ENCODE data around the gene CD300LD. TPM values are rescaled to one million over a fixed set of nuclear protein-coding genes. Genes with fewer than 3 reads are reported as not detected.
"Not testable (repeated sequence)": the region's sequence is repeated elsewhere in the genome, so short reads cannot be mapped to it uniquely, and the experiment has no call there.

Gene CD300LD
- total RNA-seq: not detected

DNA sequence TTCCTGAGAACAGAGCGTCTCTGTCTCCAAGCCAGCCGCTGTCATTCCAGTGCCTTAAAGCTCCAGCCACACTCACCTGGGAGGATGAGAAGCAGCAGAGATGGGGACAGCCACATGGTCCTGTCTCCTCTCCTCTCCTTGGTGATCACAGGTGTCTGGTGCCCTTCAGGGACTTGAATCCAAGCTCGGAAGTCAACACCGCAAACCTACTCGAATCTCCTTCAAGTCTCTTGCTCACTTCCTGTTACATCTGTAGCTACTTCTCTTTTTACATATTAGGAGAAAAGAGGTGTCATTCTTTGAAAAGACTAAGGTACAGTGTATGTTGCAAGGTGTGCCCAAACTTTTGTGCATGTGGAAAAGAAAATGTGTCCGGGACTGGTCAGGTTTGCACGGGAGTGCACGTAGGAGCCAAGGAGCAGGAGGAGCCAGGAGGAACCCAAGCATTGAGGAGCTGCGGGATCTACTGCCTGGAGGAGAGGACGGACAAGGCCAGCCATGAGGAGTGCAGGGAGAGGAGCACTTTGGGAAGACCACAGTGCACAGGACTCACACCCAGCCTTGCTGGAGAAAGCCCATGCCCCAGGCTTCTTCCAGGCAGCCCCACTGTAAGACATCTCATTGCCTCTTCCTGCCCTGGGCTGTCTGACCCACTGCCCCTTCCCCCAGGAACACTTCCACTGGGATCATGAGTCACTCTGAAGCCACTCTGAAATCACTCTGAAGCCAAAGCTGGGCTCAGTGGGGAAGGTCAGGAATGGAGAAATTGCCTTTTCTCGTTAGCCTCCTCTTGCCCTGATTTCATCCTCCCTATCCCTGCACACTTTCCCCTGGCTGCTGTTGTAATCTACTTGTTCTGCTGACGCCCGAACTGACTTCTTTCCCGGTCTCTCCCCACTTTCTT is at the start of gene CD300LD:
Gene CD300LD (minus strand): TSS at position 197 of the 904 bp plus-strand sequence. CDS start 81 bp downstream, at position 116.
- Histone ChIP-seq H3K36me3 (no peaks in the 10 kb centered on the region), H3K4me3 (no peak within 1 kb of the TSS), H3K27ac (no peak within 1 kb of the TSS), H3K4me1 (no peaks in the 10 kb centered on the region), H3K9me3 (no peaks in the 10 kb centered on the region), H3K27me3 (peaks cover 23% of the 10 kb centered on the region)
- 76% methylated on average over 14 of the region's 14 CpGs for WGBS
- TF ChIP-seq POLR2A (IDR thresholded peaks at IDR 0.05): no peak
- no peak for TF ChIP-seq CTCF (IDR thresholded peaks at IDR 0.05)
- TF ChIP-seq POLR2AphosphoS5 (IDR thresholded peaks at IDR 0.05): no peak
- no peak for TF ChIP-seq EP300 (IDR thresholded peaks at IDR 0.05)
- no peak for DNase-seq (ENCODE audit: low spot score in 2 of 2)

DNA sequence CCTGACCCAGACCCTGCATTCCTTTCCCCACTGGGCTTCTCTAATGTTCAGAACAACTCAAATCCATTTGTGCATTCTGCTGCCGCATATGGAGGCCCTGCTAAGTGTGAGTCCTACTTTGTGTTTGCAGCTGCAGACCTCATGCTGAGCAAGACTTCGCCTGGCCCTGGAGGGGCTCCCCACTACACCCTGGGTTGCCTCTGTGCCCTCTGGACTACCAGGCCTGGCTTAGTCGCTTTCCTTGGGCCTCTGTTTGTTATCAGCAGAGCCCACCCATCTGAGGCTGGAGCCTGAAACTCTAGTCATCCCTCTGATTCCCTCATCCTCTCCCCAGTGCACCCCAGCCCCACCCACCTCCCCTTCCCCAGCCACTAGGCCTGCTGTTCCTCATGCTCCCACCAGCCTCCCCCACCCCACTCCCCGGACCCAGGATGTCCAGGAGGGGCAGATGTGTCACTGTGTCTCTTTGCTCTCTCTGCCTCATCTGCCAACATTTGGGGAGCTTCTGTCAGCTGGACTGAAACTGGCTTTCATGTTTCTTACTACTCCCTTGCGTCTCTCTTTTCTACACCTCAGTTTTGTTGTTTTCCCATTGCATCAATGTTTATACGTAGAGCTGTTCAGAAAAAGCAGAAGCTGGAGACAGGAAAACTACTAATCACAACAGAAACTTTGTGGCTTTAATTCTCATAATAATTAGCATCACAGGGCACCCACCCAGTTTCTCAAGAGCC is 49.3 kb upstream of the CD300LD start:
- Histone ChIP-seq H3K27ac (no peak overlapping the region), H3K4me3 (no peak overlapping the region), H3K27me3 (peaks cover 10% of the 10 kb centered on the region), H3K36me3 (no peaks in the 10 kb centered on the region), H3K9me3 (no peaks in the 10 kb centered on the region), H3K4me1 (no peaks in the 10 kb centered on the region)
- TF ChIP-seq EP300 (IDR thresholded peaks at IDR 0.05) (no peak), CTCF (IDR thresholded peaks at IDR 0.05) (no peak), POLR2AphosphoS5 (IDR thresholded peaks at IDR 0.05) (no peak), POLR2A (IDR thresholded peaks at IDR 0.05) (no peak)
- WGBS: 58% methylated on average over 5 of the region's 6 CpGs
- DNase-seq (ENCODE audit: low spot score in 2 of 2): no peak

GRCh38 chr17:74639704-74640151 is 47.6 kb upstream of the CD300LD start:
- TF ChIP-seq CTCF (IDR thresholded peaks at IDR 0.05) (no peak), EP300 (IDR thresholded peaks at IDR 0.05) (no peak), POLR2AphosphoS5 (IDR thresholded peaks at IDR 0.05) (no peak), POLR2A (IDR thresholded peaks at IDR 0.05) (no peak)
- Histone ChIP-seq H3K4me1 (no peaks in the 10 kb centered on the region), H3K4me3 (no peak overlapping the region), H3K36me3 (no peaks in the 10 kb centered on the region), H3K9me3 (no peaks in the 10 kb centered on the region), H3K27me3 (peaks cover 19% of the 10 kb centered on the region), H3K27ac (no peak overlapping the region)
- DNase-seq (ENCODE audit: low spot score in 2 of 2): no peak
- 65% methylated on average over 10 of the region's 10 CpGs for WGBS

DNA sequence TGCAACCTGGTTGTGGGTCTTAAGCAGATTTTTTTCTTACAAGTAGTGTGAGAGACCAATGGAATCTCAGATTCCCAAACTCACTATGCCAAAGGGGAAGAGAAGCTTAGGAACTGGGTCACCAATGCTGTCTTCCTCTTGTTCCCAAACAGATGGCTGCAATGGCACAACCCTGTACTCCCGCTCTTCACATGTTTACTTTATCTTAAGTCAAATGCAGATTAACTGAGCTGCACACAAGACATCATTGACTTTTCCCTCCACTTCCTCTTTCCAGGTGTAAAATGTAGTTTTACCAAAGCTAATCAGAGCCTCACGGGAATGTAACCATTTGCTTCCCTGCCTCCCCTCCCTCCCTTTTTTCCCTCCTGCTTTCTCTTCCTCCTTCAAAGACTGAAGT is 45.8 kb upstream of the CD300LD start:
- TF ChIP-seq POLR2A (IDR thresholded peaks at IDR 0.05) (no peak), EP300 (IDR thresholded peaks at IDR 0.05) (no peak), CTCF (IDR thresholded peaks at IDR 0.05) (no peak), POLR2AphosphoS5 (IDR thresholded peaks at IDR 0.05) (no peak)
- Histone ChIP-seq H3K4me1 (no peaks in the 10 kb centered on the region), H3K36me3 (no peaks in the 10 kb centered on the region), H3K27ac (no peak overlapping the region), H3K4me3 (no peak overlapping the region), H3K9me3 (no peaks in the 10 kb centered on the region), H3K27me3 (peaks cover 19% of the 10 kb centered on the region)
- 75% methylated on average over 2 of the region's 2 CpGs for WGBS
- DNase-seq (ENCODE audit: low spot score in 2 of 2): no peak

- DNase-seq (ENCODE audit: low spot score in 2 of 2): no peak
- Histone ChIP-seq H3K36me3 (no peaks in the 10 kb centered on the region), H3K9me3 (no peaks in the 10 kb centered on the region), H3K27ac (no peak overlapping the region), H3K4me1 (no peaks in the 10 kb centered on the region), H3K27me3 (peaks cover 19% of the 10 kb centered on the region), H3K4me3 (no peak overlapping the region)
- TF ChIP-seq POLR2AphosphoS5 (IDR thresholded peaks at IDR 0.05) (no peak), EP300 (IDR thresholded peaks at IDR 0.05) (no peak), CTCF (IDR thresholded peaks at IDR 0.05) (no peak), POLR2A (IDR thresholded peaks at IDR 0.05) (no peak)
- WGBS: 70% methylated on average over 11 of the region's 11 CpGs
These were observed 45.2 kb upstream of the CD300LD start for GRCh38 chr17:74637265-74637664.

- H3K27ac ChIP-seq; H3K36me3 ChIP-seq; H3K4me1 ChIP-seq; DNase-seq (ENCODE audit: low spot score in 2 of 2); H3K9me3 ChIP-seq; H3K4me3 ChIP-seq: not testable (repeated sequence)
- WGBS: 54% methylated on average over 10 of the region's 10 CpGs
- H3K27me3 ChIP-seq: peaks cover 19% of the 10 kb centered on the region
These were observed 44.5 kb upstream of the CD300LD start for GRCh38 chr17:74636541-74637085.
